Measurements from ENCODE around the gene ZNF613.

DNA sequence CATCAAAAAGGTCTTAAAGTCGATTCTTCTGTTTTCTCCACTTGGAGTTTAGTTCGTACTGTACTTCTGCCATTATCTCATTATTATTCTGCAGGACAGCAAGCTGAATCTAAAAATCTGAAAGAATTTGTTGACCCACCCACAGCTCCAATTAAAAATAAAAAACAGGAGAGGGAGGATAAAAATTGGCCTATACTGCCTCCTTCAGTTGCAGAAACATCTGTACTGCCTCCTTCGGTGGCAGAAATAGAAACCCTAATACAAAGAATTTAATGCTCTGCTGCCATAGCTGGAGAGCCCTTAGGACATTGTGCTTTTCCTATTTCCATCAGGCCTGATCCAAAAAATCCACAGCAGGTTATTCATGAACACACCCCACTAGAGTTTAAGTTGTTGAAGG, 49.6 kb downstream of the ZNF613 start:
- no peak for TF ChIP-seq POLR2A (IDR thresholded peaks at IDR 0.05)
- TF ChIP-seq, protein P1, sequence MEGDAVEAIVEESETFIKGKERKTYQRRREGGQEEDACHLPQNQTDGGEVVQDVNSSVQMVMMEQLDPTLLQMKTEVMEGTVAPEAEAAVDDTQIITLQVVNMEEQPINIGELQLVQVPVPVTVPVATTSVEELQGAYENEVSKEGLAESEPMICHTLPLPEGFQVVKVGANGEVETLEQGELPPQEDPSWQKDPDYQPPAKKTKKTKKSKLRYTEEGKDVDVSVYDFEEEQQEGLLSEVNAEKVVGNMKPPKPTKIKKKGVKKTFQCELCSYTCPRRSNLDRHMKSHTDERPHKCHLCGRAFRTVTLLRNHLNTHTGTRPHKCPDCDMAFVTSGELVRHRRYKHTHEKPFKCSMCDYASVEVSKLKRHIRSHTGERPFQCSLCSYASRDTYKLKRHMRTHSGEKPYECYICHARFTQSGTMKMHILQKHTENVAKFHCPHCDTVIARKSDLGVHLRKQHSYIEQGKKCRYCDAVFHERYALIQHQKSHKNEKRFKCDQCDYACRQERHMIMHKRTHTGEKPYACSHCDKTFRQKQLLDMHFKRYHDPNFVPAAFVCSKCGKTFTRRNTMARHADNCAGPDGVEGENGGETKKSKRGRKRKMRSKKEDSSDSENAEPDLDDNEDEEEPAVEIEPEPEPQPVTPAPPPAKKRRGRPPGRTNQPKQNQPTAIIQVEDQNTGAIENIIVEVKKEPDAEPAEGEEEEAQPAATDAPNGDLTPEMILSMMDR (IDR thresholded peaks at IDR 0.05): no peak
